Suppressor macrophage treated with lipopolysaccharide for 1 hour (primary cell): Measurements from ENCODE around the gene PRKAR1B.

ENCODE experiments used
- DNase-seq, 3 donors: peaks; one replicate each; pipeline ENCODE4 v3.0.0-alpha.2; 2020 to 2022

PRKAR1B gene

GRCh38 chr7:716636-717035 is 10.4 kb downstream of the PRKAR1B start:
- no peak for DNase-seq

GRCh38 chr7:716222-716621 is 10.9 kb downstream of the PRKAR1B start:
- no peak for DNase-seq

GRCh38 chr7:714251-714671 is 12.8 kb downstream of the PRKAR1B start:
- DNase-seq: no peak

GRCh38 chr7:713488-714230 is 13.4 kb downstream of the PRKAR1B start:
- DNase-seq: no peak

- no peak for DNase-seq
Measured at GRCh38 chr7:713139-713457, 14.0 kb downstream of the PRKAR1B start.

- DNase-seq: no peak
Measured at GRCh38 chr7:712381-713138, 14.5 kb downstream of the PRKAR1B start.

- no peak for DNase-seq
Measured at GRCh38 chr7:711922-712380, 15.1 kb downstream of the PRKAR1B start.

- no peak for DNase-seq
Measured at GRCh38 chr7:711093-711921, 15.8 kb downstream of the PRKAR1B start.

GRCh38 chr7:710161-710560 is 16.9 kb downstream of the PRKAR1B start:
- no peak for DNase-seq

- DNase-seq: no peak
Measured at GRCh38 chr7:707296-708000, 19.6 kb downstream of the PRKAR1B start.

- DNase-seq: no peak
Measured at GRCh38 chr7:706721-707120, 20.4 kb downstream of the PRKAR1B start.

GRCh38 chr7:703049-703448 is 24.0 kb downstream of the PRKAR1B start:
- DNase-seq: no peak

- no peak for DNase-seq
Measured at GRCh38 chr7:701086-701671, 25.9 kb downstream of the PRKAR1B start.

GRCh38 chr7:699476-700170 is 27.5 kb downstream of the PRKAR1B start:
- no peak for DNase-seq

GRCh38 chr7:698515-699475 is 28.3 kb downstream of the PRKAR1B start:
- no peak for DNase-seq

GRCh38 chr7:696812-697551 is 30.1 kb downstream of the PRKAR1B start:
- no peak for DNase-seq

- no peak for DNase-seq
Measured at GRCh38 chr7:696426-696811, 30.7 kb downstream of the PRKAR1B start.

GRCh38 chr7:693280-693679 is 33.8 kb downstream of the PRKAR1B start:
- no peak for DNase-seq

GRCh38 chr7:691361-692045 is 35.6 kb downstream of the PRKAR1B start:
- no peak for DNase-seq
